HepG2 (cell line): Measurements from ENCODE around the gene CASKIN1. TPM values are rescaled to one million over a fixed set of nuclear protein-coding genes. Genes with fewer than 3 reads are reported as not detected.

Source experiments
- BHLHE40 ChIP-seq: IDR thresholded peaks from 2 replicates; pipeline ENCODE4 v1.6.1; 2011; ENCODE audit warnings: low read length, improper control_type of control experiment
- FOXA3 ChIP-seq: IDR thresholded peaks from 2 replicates; pipeline ENCODE4 v1.6.1; 2016; ENCODE audit warnings: missing genetic modification reagents, missing compliant biosample characterization
- GABPA ChIP-seq, 2 experiments: IDR thresholded peaks; 2 replicates each; pipeline ENCODE4 v1.6.1; 2011 to 2016; ENCODE audit warnings: low read depth in 2 of 2, low read length in 1 of 2, missing biosample characterization in 1 of 2, missing genetic modification characterization in 1 of 2
- GFI1 ChIP-seq: sonication (generic); formaldehyde crosslinking; IDR thresholded peaks from 2 replicates; pipeline ENCODE4 v1.5.0; 2020; ENCODE audit warnings: missing genetic modification reagents, mild to moderate bottlenecking, borderline replicate concordance
- HDAC2 ChIP-seq: sonication (generic); formaldehyde crosslinking; IDR thresholded peaks from 2 replicates; pipeline ENCODE4 v1.4.0; 2020; ENCODE audit warnings: missing genetic modification reagents
- HNRNPH1 ChIP-seq: fragments of 200-400 bp; formaldehyde crosslinking; optimal IDR thresholded peaks from 2 replicates; pipeline ENCODE3; 2017; ENCODE audit warnings: mild to moderate bottlenecking, low read depth, low read length
- IKZF4 ChIP-seq: sonication (generic); formaldehyde crosslinking; IDR thresholded peaks from 2 replicates; pipeline ENCODE4 v1.5.1; 2020; ENCODE audit warnings: borderline replicate concordance, mild to moderate bottlenecking, low read depth, missing genetic modification reagents; ENCODE audit errors: not compliant biosample characterization
- KDM6A ChIP-seq: IDR thresholded peaks from 2 replicates; pipeline ENCODE4 v1.6.1; 2016; ENCODE audit warnings: low read depth
- KLF12 ChIP-seq: sonication (generic); formaldehyde crosslinking; IDR thresholded peaks from 2 replicates; pipeline ENCODE4 v1.4.0; 2020; ENCODE audit warnings: missing genetic modification reagents, borderline replicate concordance
- MATR3 ChIP-seq: sonication (generic); formaldehyde crosslinking; IDR thresholded peaks from 2 replicates; pipeline ENCODE4 v1.4.0; 2020; ENCODE audit warnings: missing genetic modification reagents
- NAIF1 ChIP-seq: sonication (generic); formaldehyde crosslinking; IDR thresholded peaks from 2 replicates; pipeline ENCODE4 v1.5.0; 2020; ENCODE audit warnings: mild to moderate bottlenecking, missing genetic modification reagents, borderline replicate concordance
- SOX13 ChIP-seq, 3 experiments: fragments of 450-650 bp in 1 of 3; sonication (generic) in 1 of 3; formaldehyde crosslinking in 1 of 3; IDR thresholded peaks in 2 of 3; conservative IDR thresholded peaks in 1 of 3; 2 replicates each; pipeline versions ENCODE4 v1.5.0 to v1.6.1; 2016 to 2020; ENCODE audit warnings: antibody characterized with exemption in 1 of 3, mild to moderate bottlenecking in 1 of 3, missing compliant biosample characterization in 1 of 3, missing genetic modification reagents in 1 of 3, moderate library complexity in 1 of 3
- SRSF1 ChIP-seq: fragments of 200-400 bp; formaldehyde crosslinking; optimal IDR thresholded peaks from 2 replicates; pipeline ENCODE3; 2017; ENCODE audit warnings: mild to moderate bottlenecking, low read depth, low read length, moderate library complexity
- TEAD2 ChIP-seq: sonication (generic); formaldehyde crosslinking; IDR thresholded peaks from 2 replicates; pipeline ENCODE4 v1.9.0; 2021; ENCODE audit warnings: missing genetic modification reagents
- THYN1 ChIP-seq: sonication (generic); formaldehyde crosslinking; IDR thresholded peaks from 2 replicates; pipeline ENCODE4 v1.8.1; 2023; ENCODE audit warnings: low read depth, mild to moderate bottlenecking, moderate library complexity, missing genetic modification reagents, borderline replicate concordance
- TSC22D2 ChIP-seq: sonication (generic); formaldehyde crosslinking; IDR thresholded peaks from 2 replicates; pipeline ENCODE4 v1.5.1; 2020; ENCODE audit warnings: missing genetic modification reagents, mild to moderate bottlenecking, borderline replicate concordance
- ZNF12 ChIP-seq: sonication (generic); formaldehyde crosslinking; IDR thresholded peaks from 2 replicates; pipeline ENCODE4 v1.5.0; 2020; ENCODE audit warnings: missing genetic modification reagents
- ZNF788 ChIP-seq: sonication (generic); formaldehyde crosslinking; IDR thresholded peaks from 2 replicates; pipeline ENCODE4 v1.5.0; 2020; ENCODE audit warnings: mild to moderate bottlenecking, missing genetic modification reagents, borderline replicate concordance
- polyA plus RNA-seq, 8 experiments: library from polyadenylated mRNA; depleted of rRNA in 3 of 8; stranded (reverse) in 7 of 8; unstranded in 1 of 8; fragments of >200 nt; fragmentation: Illumina TruSeq in 4 of 8; extraction: Trizol in 4 of 8; gene quantifications; 2 replicates each; pipeline versions ENCODE4 v1.2.1 to v1.2.3, GENCODE V29; 2011 to 2016; ENCODE audit warnings: low read depth in 4 of 8, missing spikeins in 1 of 8, mixed read lengths in 1 of 8; ENCODE audit not compliant: insufficient read depth in 1 of 8
- total RNA-seq, 5 experiments: library from RNA; depleted of rRNA; stranded (reverse); fragments of >200 nt; fragmentation: Illumina TruSeq; extraction: Trizol; gene quantifications; 2 replicates each; pipeline ENCODE4 v1.2.3, GENCODE V29; 2016; ENCODE audit warnings: low read depth in 1 of 5
- TF ChIP-seq, protein P1 (sequence below): sonication (generic); formaldehyde crosslinking; IDR thresholded peaks from 2 replicates; pipeline ENCODE4 v1.5.0; 2020; ENCODE audit warnings: mild to moderate bottlenecking, missing genetic modification reagents, borderline replicate concordance
- TF ChIP-seq, protein P2 (sequence below): sonication (generic); formaldehyde crosslinking; IDR thresholded peaks from 2 replicates; pipeline ENCODE4 v1.8.0; 2023; ENCODE audit warnings: mild to moderate bottlenecking, missing genetic modification reagents
- TF ChIP-seq, protein P3 (sequence below): sonication (generic); formaldehyde crosslinking; IDR thresholded peaks from 2 replicates; pipeline ENCODE4 v1.4.0; 2020; ENCODE audit warnings: missing genetic modification reagents; ENCODE audit errors: not compliant biosample characterization

The CASKIN1 gene
- total and polyA plus RNA-seq, 2 of the 13 experiments (the other 11 are each of a cell fraction or from before 2014, with no cell fraction given) = 1.2 to 2.2 TPM

GRCh38 chr16:2223221-2223941 lies 27.0 kb upstream of the CASKIN1 start, which contains the start of gene E4F1 (continued):
- TF ChIP-seq, protein P1, sequence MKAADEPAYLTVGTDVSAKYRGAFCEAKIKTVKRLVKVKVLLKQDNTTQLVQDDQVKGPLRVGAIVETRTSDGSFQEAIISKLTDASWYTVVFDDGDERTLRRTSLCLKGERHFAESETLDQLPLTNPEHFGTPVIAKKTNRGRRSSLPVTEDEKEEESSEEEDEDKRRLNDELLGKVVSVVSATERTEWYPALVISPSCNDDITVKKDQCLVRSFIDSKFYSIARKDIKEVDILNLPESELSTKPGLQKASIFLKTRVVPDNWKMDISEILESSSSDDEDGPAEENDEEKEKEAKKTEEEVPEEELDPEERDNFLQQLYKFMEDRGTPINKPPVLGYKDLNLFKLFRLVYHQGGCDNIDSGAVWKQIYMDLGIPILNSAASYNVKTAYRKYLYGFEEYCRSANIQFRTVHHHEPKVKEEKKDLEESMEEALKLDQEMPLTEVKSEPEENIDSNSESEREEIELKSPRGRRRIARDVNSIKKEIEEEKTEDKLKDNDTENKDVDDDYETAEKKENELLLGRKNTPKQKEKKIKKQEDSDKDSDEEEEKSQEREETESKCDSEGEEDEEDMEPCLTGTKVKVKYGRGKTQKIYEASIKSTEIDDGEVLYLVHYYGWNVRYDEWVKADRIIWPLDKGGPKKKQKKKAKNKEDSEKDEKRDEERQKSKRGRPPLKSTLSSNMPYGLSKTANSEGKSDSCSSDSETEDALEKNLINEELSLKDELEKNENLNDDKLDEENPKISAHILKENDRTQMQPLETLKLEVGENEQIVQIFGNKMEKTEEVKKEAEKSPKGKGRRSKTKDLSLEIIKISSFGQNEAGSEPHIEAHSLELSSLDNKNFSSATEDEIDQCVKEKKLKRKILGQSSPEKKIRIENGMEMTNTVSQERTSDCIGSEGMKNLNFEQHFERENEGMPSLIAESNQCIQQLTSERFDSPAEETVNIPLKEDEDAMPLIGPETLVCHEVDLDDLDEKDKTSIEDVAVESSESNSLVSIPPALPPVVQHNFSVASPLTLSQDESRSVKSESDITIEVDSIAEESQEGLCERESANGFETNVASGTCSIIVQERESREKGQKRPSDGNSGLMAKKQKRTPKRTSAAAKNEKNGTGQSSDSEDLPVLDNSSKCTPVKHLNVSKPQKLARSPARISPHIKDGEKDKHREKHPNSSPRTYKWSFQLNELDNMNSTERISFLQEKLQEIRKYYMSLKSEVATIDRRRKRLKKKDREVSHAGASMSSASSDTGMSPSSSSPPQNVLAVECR (CRISPR knock-in tag) = peak; percentile 97
- TF ChIP-seq THYN1 (CRISPR knock-in tag) = no peak
- TF ChIP-seq KDM6A = no peak
- peak; percentile 58 for TF ChIP-seq IKZF4 (CRISPR knock-in tag)
- TF ChIP-seq, protein P2, sequence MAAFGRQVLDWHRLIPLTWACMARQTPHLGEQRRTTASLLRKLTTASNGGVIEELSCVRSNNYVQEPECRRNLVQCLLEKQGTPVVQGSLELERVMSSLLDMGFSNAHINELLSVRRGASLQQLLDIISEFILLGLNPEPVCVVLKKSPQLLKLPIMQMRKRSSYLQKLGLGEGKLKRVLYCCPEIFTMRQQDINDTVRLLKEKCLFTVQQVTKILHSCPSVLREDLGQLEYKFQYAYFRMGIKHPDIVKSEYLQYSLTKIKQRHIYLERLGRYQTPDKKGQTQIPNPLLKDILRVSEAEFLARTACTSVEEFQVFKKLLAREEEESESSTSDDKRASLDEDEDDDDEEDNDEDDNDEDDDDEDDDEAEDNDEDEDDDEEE (CRISPR knock-in tag) = no peak; the same call in 1 of the 2 replicates
- no peak; the same call in 1 of the 2 replicates for TF ChIP-seq SOX13 (IDR thresholded peaks at IDR 0.05)
- 0 out of 4 replicates have a peak, but pooled peaks of 1 of the 2 experiments have one; percentile 23 for TF ChIP-seq SOX13 (CRISPR knock-in tag; conservative IDR thresholded peaks at IDR 0.05 in 1 of 2, IDR thresholded peaks at IDR 0.05 in 1 of 2)
- no peak for TF ChIP-seq TSC22D2 (CRISPR knock-in tag)
- TF ChIP-seq FOXA3 (CRISPR knock-in tag) = peak; percentile 68
- 0 out of 2 replicates have a peak, but pooled peaks have one; percentile 17 for TF ChIP-seq NAIF1 (CRISPR knock-in tag)
- no peak for TF ChIP-seq MATR3
- TF ChIP-seq KLF12 (CRISPR knock-in tag) = no peak
- TF ChIP-seq GABPA (IDR thresholded peaks at IDR 0.05; ENCODE audit: low read depth, low read length) = no peak
- TF ChIP-seq GABPA (CRISPR knock-in tag; IDR thresholded peaks at IDR 0.05; ENCODE audit: low read depth) = peak; percentile 71
- no peak for TF ChIP-seq BHLHE40
- peak; percentile 92 for TF ChIP-seq ZNF788
- TF ChIP-seq, protein P3, sequence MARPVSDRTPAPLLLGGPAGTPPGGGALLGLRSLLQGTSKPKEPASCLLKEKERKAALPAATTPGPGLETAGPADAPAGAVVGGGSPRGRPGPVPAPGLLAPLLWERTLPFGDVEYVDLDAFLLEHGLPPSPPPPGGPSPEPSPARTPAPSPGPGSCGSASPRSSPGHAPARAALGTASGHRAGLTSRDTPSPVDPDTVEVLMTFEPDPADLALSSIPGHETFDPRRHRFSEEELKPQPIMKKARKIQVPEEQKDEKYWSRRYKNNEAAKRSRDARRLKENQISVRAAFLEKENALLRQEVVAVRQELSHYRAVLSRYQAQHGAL = no peak
- no peak for TF ChIP-seq TEAD2 (CRISPR knock-in tag)
- TF ChIP-seq HDAC2 = peak; percentile 78
- TF ChIP-seq ZNF12 (CRISPR knock-in tag) = peak; percentile 73
- TF ChIP-seq GFI1 (CRISPR knock-in tag) = peak; percentile 51; the same call in 1 of the 2 replicates
- no peak for TF ChIP-seq HNRNPH1
- no peak for TF ChIP-seq SRSF1
